Left ventricle myocardium superior (tissue), 1 donor: Measurements from ENCODE around the gene TST. TPM values are rescaled to one million over a fixed set of nuclear protein-coding genes. Genes with fewer than 3 reads are reported as not detected.

Source experiments
- ATAC-seq: fragments of 200-7000 bp; cut with Tn5 transposase; one replicate; pipeline ENCODE4 v1.9.1; 2020; ENCODE audit warnings: mild to moderate bottlenecking, moderate library complexity
- DNase-seq: peaks from one replicate; pipeline ENCODE4 v3.0.0-alpha.2; 2020
- intact Hi-C: fragments of 100-400 bp; cut with micrococcal nuclease; formaldehyde crosslinking; loops from one replicate; pipeline ENCODE4 v1.11.0; 2022
- total RNA-seq: library from RNA; stranded (reverse); fragmentation: NEBNext Ultra II Directional; extraction: Animal tissue kit (Norgen Biotek cat#: 25700); gene quantifications from one replicate; pipeline ENCODE4 v1.2.1, GENCODE V29; 2021
- donor health status: DM: no; HTN: yes; CAD: no; lungs with severe emphysema.

The TST gene
- total RNA-seq, 1 donor from 2014 or later, result 45.8 TPM

- intact Hi-C loops, result no loop called here
- no peak for DNase-seq
- no peak for ATAC-seq
Measured at GRCh38 chr22:37036655-37037377, 17.6 kb upstream of the TST start.

GRCh38 chr22:37033605-37034430, 14.6 kb upstream of the TST start:
- DNase-seq (no peak), ATAC-seq (no peak)
- intact Hi-C loops, result no loop called here

- DNase-seq, result no peak
Measured at GRCh38 chr22:37032535-37033460, 13.6 kb upstream of the TST start.

GRCh38 chr22:37032134-37032534, 12.9 kb upstream of the TST start:
- DNase-seq, result no peak
- no peak for ATAC-seq
- intact Hi-C loops, result no loop called here

More at GRCh38 chr22:37032535-37033460, 13.6 kb upstream of the TST start:
- ATAC-seq, result no peak
- intact Hi-C loops, result no loop called here

GRCh38 chr22:37030560-37031281, 11.5 kb upstream of the TST start:
- DNase-seq (no peak), ATAC-seq (no peak)
- intact Hi-C loops, result no loop called here

GRCh38 chr22:37028692-37029674, 9.7 kb upstream of the TST start:
- intact Hi-C loops, result no loop called here
- ATAC-seq (no peak), DNase-seq (no peak)

- DNase-seq (no peak), ATAC-seq (no peak)
- intact Hi-C loops, result no loop called here
Measured at GRCh38 chr22:37027556-37027955, 8.3 kb upstream of the TST start.

- ATAC-seq (peak; percentile 67), DNase-seq (peak; percentile 55)
- intact Hi-C loops, result no loop called here
Measured at GRCh38 chr22:37026325-37026724, 7.1 kb upstream of the TST start.

- intact Hi-C loops, result no loop called here
- ATAC-seq, result no peak
Measured at GRCh38 chr22:37025500-37026070, 6.3 kb upstream of the TST start.

GRCh38 chr22:37024339-37025157, 5.3 kb upstream of the TST start:
- DNase-seq (no peak), ATAC-seq (no peak)

More at GRCh38 chr22:37025500-37026070, 6.3 kb upstream of the TST start:
- DNase-seq, result no peak

GRCh38 chr22:37023743-37024338, 4.6 kb upstream of the TST start:
- no peak for ATAC-seq
- intact Hi-C loops, result no loop called here

More at GRCh38 chr22:37024339-37025157, 5.3 kb upstream of the TST start:
- intact Hi-C loops, result no loop called here

GRCh38 chr22:37022483-37023337, 3.5 kb upstream of the TST start:
- peak; percentile 47 for DNase-seq
- ATAC-seq, result peak; percentile 33
- intact Hi-C loops, result no loop called here

More at GRCh38 chr22:37023743-37024338, 4.6 kb upstream of the TST start:
- no peak for DNase-seq

- no peak for ATAC-seq
- peak; percentile 67 for DNase-seq
- intact Hi-C loops, result no loop called here
Measured at GRCh38 chr22:37021710-37022482, 2.6 kb upstream of the TST start.

- DNase-seq (no peak), ATAC-seq (no peak)
- intact Hi-C loops, result no loop called here
Measured at GRCh38 chr22:37021041-37021440, 1.8 kb upstream of the TST start.

- peak; percentile 44 for DNase-seq
- peak; percentile 30 for ATAC-seq
- intact Hi-C loops, result no loop called here
Measured at GRCh38 chr22:37020192-37020479, 889 bp upstream of the TST start.
